Colonic mucosa (tissue), 4 donors: Measurements from ENCODE around the gene MRPL3. TPM values are rescaled to one million over a fixed set of nuclear protein-coding genes. Genes with fewer than 3 reads are reported as not detected.

ENCODE experiments used
- DNase-seq: peaks from one replicate; pipeline ENCODE4 v3.0.0-alpha.2; 2020
- H3K27ac ChIP-seq: fragments of 200-600 bp; one replicate; pipeline ENCODE4 v1.8.0; 2021
- H3K27me3 ChIP-seq: fragments of 200-600 bp; one replicate; pipeline ENCODE4 v1.8.0; 2021
- H3K36me3 ChIP-seq: fragments of 200-600 bp; one replicate; pipeline ENCODE4 v1.8.0; 2021
- H3K4me1 ChIP-seq: fragments of 200-600 bp; one replicate; pipeline ENCODE4 v1.8.0; 2021; ENCODE audit warnings: mild to moderate bottlenecking
- H3K4me3 ChIP-seq: fragments of 200-600 bp; one replicate; pipeline ENCODE4 v1.8.0; 2021
- H3K9ac ChIP-seq, 2 donors: one replicate each; pipeline ENCODE4 v1.7.0; 2013; ENCODE audit warnings: control low read depth in 2 of 2, low read depth in 2 of 2, low read length in 2 of 2
- H3K9me3 ChIP-seq: fragments of 200-600 bp; one replicate; pipeline ENCODE4 v1.8.0; 2021
- CTCF ChIP-seq: fragments of 200-600 bp; IDR thresholded peaks from one replicate; pipeline ENCODE4 v1.8.0; 2022; ENCODE audit warnings: antibody characterized with exemption, mild to moderate bottlenecking
- intact Hi-C: fragments of 100-400 bp; cut with DNase I; formaldehyde crosslinking; loops from one replicate; pipeline ENCODE4 v1.14.1; 2022
- total RNA-seq, 2 donors: library from RNA; stranded (reverse); fragmentation: NEBNext Ultra II Directional in 1 of 2; extraction: Animal tissue kit (Norgen Biotek cat#: 25700) in 1 of 2; gene quantifications; one replicate each; pipeline ENCODE4 v1.2.1, GENCODE V29; 2021
- donor health status: healthy.
- donor health status: DM: no; HTN: no; CAD: no.
- donor health status: DM: no; HTN: no; CAD: no.

Gene MRPL3
- total RNA-seq = 100 to 1,000 TPM in 1 of 2 donors, 10 to 100 TPM in 1; 60.4 to 113 TPM

DNA sequence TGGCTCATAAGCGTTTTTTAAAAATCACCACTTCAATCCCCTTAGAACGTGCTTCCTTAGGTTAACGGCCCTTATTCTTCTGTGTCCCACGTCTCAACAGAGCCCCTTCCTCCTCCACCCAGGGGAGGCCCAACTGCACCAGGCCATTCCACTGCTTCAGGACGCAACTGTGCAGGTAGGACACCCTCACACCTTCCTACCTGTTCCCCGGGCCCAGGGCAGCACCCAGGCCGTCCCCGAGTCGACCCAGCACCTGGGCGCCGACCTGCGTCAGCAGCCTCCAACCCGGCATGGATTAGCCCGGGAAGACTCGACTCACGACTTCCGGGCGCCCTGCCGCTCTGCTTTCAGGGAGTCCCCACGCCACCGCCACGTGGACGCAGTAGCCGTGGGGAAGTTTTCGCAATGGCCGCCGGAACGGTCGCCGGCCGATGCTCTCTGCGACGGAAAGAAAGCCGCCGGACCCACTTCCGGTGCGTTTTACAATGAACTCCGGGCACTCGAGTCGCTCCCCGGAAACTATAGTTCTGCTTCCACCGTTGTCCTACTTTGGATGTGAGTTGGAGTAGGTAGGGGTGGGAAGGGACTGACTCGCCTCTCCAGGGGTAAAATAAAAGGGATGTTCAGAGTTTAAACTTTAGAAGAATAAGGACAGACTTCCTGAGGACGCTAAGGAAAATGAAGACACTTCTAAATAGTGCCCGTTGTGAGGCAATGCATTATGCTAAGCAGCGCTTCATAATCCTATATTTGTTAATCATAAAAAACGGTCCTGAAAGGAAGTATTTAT, at the start of gene MRPL3:
MRPL3 (minus strand) TSS at position 442 of the 790 bp plus-strand sequence; CDS start at position 292, 150 bp downstream.
- H3K36me3 ChIP-seq = no peaks in the 10 kb centered on the region
- H3K27me3 ChIP-seq = no peaks in the 10 kb centered on the region
- DNase-seq = peak; percentile 87
- H3K4me1 ChIP-seq = peaks cover 4% of the 10 kb centered on the region
- H3K27ac ChIP-seq = peak within 1 kb of the TSS; percentile 63
- H3K9me3 ChIP-seq = no peaks in the 10 kb centered on the region
- TF ChIP-seq CTCF = no peak
- peak within 1 kb of the TSS; percentile 97 for H3K4me3 ChIP-seq
- peak within 1 kb of the TSS; percentile 79 to 90 for H3K9ac ChIP-seq
- intact Hi-C loops = loop anchor here (5.0 kb wide), 1 partner anchor 115 kb away; no protein-coding TSS in a partner anchor

DNA sequence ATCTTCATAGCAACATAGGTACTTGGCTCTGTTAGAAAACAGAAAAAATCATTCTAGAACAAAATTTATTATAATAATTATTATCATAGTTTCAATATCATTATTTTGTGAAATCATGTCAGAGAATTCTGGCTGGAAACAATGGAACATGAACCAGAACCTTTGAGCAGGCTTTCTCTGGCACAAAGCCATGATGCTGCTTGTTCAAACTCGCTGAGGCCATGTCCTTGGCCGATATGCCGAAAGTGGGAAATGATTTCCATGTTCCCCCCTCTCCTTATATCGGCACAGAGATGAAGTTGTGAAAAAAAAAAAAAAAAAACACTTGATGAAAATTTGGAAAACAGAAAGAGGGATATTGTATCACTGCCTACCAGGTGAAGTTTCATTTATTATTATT, 49.0 kb upstream of the MRPL3 start:
- no peaks in the 10 kb centered on the region for H3K9me3 ChIP-seq
- H3K36me3 ChIP-seq = no peaks in the 10 kb centered on the region
- TF ChIP-seq CTCF = no peak
- no peaks in the 10 kb centered on the region for H3K4me1 ChIP-seq
- no peak overlapping the region for H3K27ac ChIP-seq
- no peaks in the 10 kb centered on the region for H3K27me3 ChIP-seq
- intact Hi-C loops = no loop called here
- H3K4me3 ChIP-seq = no peak overlapping the region
- DNase-seq = no peak
- H3K9ac ChIP-seq = no peak overlapping the region

GRCh38 chr3:131550562-131551465, 48.0 kb upstream of the MRPL3 start:
- H3K4me1 ChIP-seq = no peaks in the 10 kb centered on the region
- no peaks in the 10 kb centered on the region for H3K36me3 ChIP-seq
- no peak overlapping the region for H3K9ac ChIP-seq
- H3K4me3 ChIP-seq = no peak overlapping the region
- intact Hi-C loops = no loop called here
- H3K27me3 ChIP-seq = no peaks in the 10 kb centered on the region
- no peaks in the 10 kb centered on the region for H3K9me3 ChIP-seq
- H3K27ac ChIP-seq = no peak overlapping the region
- TF ChIP-seq CTCF = no peak
- no peak for DNase-seq

DNA sequence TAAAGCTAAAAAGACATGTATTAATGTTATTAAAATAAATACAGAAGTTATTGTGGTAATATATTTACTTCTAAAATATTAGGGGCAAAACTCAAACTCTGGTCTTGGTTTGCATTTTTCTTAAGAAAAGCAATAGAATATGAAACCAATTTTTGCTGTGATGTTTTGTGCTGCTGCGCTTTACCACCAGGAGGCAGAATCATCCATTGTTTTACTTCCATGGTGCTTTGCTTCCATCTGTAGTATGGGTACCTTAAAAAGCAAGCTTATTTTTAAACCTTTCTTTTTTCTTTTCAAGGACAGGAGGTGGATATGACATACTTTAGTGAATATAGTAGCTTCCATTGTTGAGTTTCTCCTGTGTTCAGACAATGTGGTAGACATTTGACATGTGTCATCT, 46.6 kb upstream of the MRPL3 start:
- no peaks in the 10 kb centered on the region for H3K4me1 ChIP-seq
- H3K27me3 ChIP-seq = no peaks in the 10 kb centered on the region
- no peak for DNase-seq
- H3K9me3 ChIP-seq = no peaks in the 10 kb centered on the region
- no peak overlapping the region for H3K9ac ChIP-seq
- no peaks in the 10 kb centered on the region for H3K36me3 ChIP-seq
- intact Hi-C loops = no loop called here
- no peak overlapping the region for H3K27ac ChIP-seq
- no peak overlapping the region for H3K4me3 ChIP-seq
- no peak for TF ChIP-seq CTCF

DNA sequence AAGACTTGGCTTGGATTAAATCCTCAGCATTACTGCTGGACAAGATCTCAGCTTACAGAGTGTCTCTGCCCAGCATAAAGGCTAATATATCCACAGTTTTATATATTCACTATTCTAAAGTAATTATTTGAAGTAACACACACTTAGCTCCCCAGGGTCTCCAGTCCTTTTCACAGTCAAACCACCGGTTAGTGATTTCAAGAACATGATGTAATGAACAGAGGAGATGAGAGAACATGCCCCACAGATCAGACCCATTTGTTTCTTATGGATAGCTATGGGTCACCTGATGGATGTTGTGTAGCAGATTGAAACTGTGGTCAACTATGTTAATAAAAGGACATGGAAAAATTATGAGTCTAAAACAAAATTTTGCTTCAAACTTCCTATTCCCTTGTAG, 44.8 kb upstream of the MRPL3 start:
- intact Hi-C loops = no loop called here
- H3K4me3 ChIP-seq = no peak overlapping the region
- H3K9me3 ChIP-seq = no peaks in the 10 kb centered on the region

More for the DNA sequence above, 44.8 kb upstream of the MRPL3 start:
- Histone ChIP-seq H3K27me3 (no peaks in the 10 kb centered on the region), H3K4me1 (no peaks in the 10 kb centered on the region), H3K36me3 (no peaks in the 10 kb centered on the region), H3K27ac (no peak overlapping the region), H3K9ac (no peak overlapping the region)
- no peak for TF ChIP-seq CTCF
- DNase-seq = no peak
